Measurements from ENCODE around the gene TIMD4.
"Not testable (repeated sequence)": the region's sequence is repeated elsewhere in the genome, so short reads cannot be mapped to it uniquely, and the experiment has no call there.

TIMD4 gene

DNA sequence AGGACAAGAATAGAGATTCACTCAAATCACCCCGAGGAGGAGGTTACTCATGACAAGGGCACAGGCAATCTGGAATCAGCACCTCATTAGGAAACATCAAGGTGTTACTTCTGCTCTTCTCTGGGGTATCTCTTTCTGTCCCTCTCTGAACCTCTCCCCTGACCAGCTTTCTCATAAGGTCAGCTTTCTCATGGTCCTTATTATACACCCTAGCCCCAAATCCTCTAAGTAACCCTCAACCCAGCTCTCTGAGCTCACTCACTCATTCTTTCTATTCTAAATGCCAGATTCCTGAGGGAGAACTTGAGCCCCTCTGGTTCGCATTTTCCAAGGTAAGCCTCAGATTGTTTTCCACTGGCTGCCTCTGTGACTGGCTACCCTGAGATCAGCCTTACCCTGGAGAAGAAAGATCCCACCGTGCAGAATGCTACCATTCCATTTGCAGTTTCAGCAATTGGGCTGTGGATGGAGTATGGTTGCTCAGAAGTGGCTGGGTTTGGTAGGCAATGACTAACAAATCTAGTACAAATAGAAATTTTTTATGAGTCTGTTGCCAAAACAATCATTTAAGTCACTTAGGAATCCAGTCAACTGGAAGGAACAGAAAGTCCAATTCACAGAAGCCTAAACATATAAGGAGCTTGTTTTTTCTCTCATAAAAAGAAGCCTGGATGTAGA is 9.0 kb upstream of the TIMD4 start:
- no peak for DNase-seq (ENCODE audit: low read depth)
- H3K4me3 ChIP-seq (replicated peaks; ENCODE audit: low read depth, low read length), result no peak overlapping the region
- TF ChIP-seq CTCF (IDR thresholded peaks at IDR 0.05; ENCODE audit: low read length, missing control alignments), result no peak

GRCh38 chr5:156971415-156971814 is 8.4 kb upstream of the TIMD4 start:
- H3K4me3 ChIP-seq (replicated peaks; ENCODE audit: low read depth, low read length), result no peak overlapping the region
- DNase-seq (ENCODE audit: low read depth), result no peak
- TF ChIP-seq CTCF (IDR thresholded peaks at IDR 0.05; ENCODE audit: low read length, missing control alignments), result no peak

- not testable (repeated sequence) for H3K4me3 ChIP-seq (replicated peaks; ENCODE audit: low read depth, low read length); DNase-seq (ENCODE audit: low read depth)
These were observed 4.4 kb upstream of the TIMD4 start for GRCh38 chr5:156967386-156967785.

DNA sequence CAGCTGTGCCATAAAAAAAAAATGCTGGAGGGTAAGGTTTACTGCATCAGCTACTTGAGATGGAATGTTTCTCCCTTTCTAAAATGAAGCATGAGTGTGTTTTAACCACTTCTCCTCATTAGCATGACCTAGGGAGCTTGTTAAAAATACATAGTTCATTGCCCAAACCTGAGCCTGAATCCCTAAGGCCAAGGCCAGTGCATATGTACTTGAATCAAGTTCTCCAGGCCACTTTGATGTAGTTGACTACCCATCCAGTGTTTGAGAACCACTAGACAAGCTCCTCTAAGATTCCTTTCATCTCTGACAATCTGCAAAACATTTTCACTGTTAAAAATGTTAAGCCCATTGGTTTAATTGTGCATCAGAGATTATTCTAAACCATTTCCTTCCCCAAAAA is 6.7 kb downstream of the TIMD4 start:
- no peak for DNase-seq (ENCODE audit: low read depth)
- TF ChIP-seq CTCF (IDR thresholded peaks at IDR 0.05; ENCODE audit: low read length, missing control alignments), result no peak
- H3K4me3 ChIP-seq (replicated peaks; ENCODE audit: low read depth, low read length), result no peak overlapping the region

DNA sequence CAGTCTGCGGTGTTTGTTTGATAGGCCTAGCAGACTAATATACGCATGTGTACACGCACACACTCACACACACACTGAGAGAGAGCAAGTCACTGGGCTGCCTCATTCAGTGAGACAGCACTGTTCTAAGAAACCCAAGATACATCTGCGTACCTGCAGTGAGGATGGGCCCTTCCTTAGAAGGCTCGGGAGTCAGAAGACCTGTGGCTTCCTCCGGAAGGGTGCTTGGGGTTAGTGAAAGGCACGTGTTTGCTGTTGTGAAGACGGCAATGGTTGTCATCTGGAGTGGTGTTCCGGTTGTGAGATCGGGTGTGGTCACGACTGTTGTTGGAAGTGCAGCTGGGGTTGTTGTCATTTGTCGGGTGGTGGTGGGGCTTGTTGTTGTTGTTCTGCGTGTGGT is 11.7 kb downstream of the TIMD4 start:
- no peak overlapping the region for H3K4me3 ChIP-seq (replicated peaks; ENCODE audit: low read depth, low read length)
- no peak for DNase-seq (ENCODE audit: low read depth)
- TF ChIP-seq CTCF (IDR thresholded peaks at IDR 0.05; ENCODE audit: low read length, missing control alignments), result no peak

- no peak for DNase-seq (ENCODE audit: low read depth)
- TF ChIP-seq CTCF (IDR thresholded peaks at IDR 0.05; ENCODE audit: low read length, missing control alignments), result no peak
- no peak overlapping the region for H3K4me3 ChIP-seq (replicated peaks; ENCODE audit: low read depth, low read length)
These were observed 12.3 kb downstream of the TIMD4 start for GRCh38 chr5:156950716-156951115.

DNA sequence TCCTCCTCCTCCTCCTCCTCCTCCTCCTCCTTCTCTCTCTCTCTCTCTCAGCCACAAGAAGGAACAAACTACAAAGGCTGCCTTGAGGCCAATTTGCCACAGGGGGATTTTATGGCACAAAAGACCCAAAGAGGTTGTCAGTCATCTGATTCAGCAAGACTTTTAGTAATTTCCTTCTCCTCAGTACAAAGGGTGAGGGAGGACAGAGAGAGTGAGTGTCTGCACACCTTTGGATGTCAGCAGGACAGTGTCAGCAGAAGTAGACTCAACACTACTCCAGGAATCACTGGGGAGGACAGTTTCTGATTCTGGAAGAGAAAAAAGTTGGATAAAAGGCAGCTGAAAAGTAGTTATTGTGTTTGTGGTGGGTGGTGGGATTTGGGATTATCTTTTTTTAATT is 13.6 kb downstream of the TIMD4 start:
- no peak for TF ChIP-seq CTCF (IDR thresholded peaks at IDR 0.05; ENCODE audit: low read length, missing control alignments)
- no peak for DNase-seq (ENCODE audit: low read depth)
- H3K4me3 ChIP-seq (replicated peaks; ENCODE audit: low read depth, low read length), result no peak overlapping the region

Data from fibroblast of pulmonary artery (primary cell).